Adrenal gland (tissue), 5 donors: Measurements from ENCODE around the gene ITGA11.

Experiments used
- CTCF ChIP-seq, 6 experiments: fragments of 450-650 bp in 4 of 6; fragments of 200-600 bp in 2 of 6; sonication (generic) in 1 of 6; IDR thresholded peaks; 1 replicate in 5 of 6; 2 replicates in 1 of 6; pipeline versions ENCODE4 v1.5.1 to v1.8.0; 2016 to 2021; ENCODE audit warnings: antibody characterized with exemption in 6 of 6, mild to moderate bottlenecking in 2 of 6, moderate library complexity in 1 of 6
- POLR2A ChIP-seq, 2 donors: fragments of 450-650 bp; IDR thresholded peaks; one replicate each; pipeline ENCODE4 v1.6.1; 2017; ENCODE audit warnings: antibody characterized with exemption in 2 of 2, mild to moderate bottlenecking in 2 of 2, moderate library complexity in 1 of 2
- donor health status: DM: no; HTN: no; CAD: no.

DNA sequence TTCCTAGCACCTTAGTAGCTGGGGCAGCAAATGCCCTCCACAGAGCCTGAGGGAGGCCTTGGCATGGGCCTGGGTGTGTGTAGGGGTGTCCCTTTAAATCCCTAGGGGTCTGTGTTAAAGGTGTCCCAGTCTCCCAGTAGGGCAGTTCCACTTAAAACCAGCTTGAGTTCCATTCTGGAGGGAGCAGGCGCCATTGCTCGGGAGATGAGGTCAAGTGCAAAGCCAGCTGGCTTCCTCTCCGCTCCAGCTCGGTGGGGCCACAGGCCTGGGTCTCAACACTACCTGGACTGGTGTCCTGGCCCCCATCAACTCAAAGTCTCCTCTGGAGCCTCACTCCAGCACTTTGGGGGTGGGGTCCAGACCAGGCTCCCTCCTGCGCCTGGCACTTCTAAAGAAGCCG lies 129.2 kb downstream of the ITGA11 start:
- TF ChIP-seq POLR2A (IDR thresholded peaks at IDR 0.05) (no peak), CTCF (IDR thresholded peaks at IDR 0.05) (no peak)
